Pancreas (tissue), 10 donors: Measurements from ENCODE around the gene POLR1E. TPM values are rescaled to one million over a fixed set of nuclear protein-coding genes. Genes with fewer than 3 reads are reported as not detected.
A peak's percentile ranks its signal among the peaks of the same experiment; 100 is the strongest.
"Not testable (repeated sequence)": the region's sequence is repeated elsewhere in the genome, so short reads cannot be mapped to it uniquely, and the experiment has no call there.

Experiments used
- ATAC-seq, 4 donors: fragments of 200-7000 bp; cut with Tn5 transposase; one replicate each; pipeline versions ENCODE4 v1.8.0 to v1.9.1; 2020; ENCODE audit warnings: mild to moderate bottlenecking in 4 of 4, moderate library complexity in 4 of 4
- DNase-seq, 6 donors: peaks; one replicate each; pipeline ENCODE4 v3.0.0-alpha.2; 2020
- FAIRE-seq: peaks from 2 replicates; lab custom pipeline; 2012; peaks lifted over from hg19 to GRCh38; lab: Jason Lieb, UNC
- H3K27ac ChIP-seq, 4 donors: fragments of 200-600 bp; sonication (generic); 1 replicate in 3 of 4; 2 replicates in 1 of 4; pipeline versions ENCODE4 v1.5.0 to v1.8.0; 2020
- H3K27me3 ChIP-seq, 4 donors: fragments of 200-600 bp; one replicate each; pipeline ENCODE4 v1.8.0; 2021
- H3K36me3 ChIP-seq, 3 donors: fragments of 200-600 bp; sonication (generic) in 1 of 3; one replicate each; pipeline versions ENCODE4 v1.5.0 to v1.8.0; 2020 to 2021
- H3K4me1 ChIP-seq, 3 donors: fragments of 200-600 bp; one replicate each; pipeline ENCODE4 v1.8.0; 2021
- H3K4me3 ChIP-seq, 4 donors: fragments of 200-600 bp; sonication (generic) in 2 of 4; one replicate each; pipeline versions ENCODE4 v1.5.0 to v1.8.0; 2020 to 2021
- H3K9me3 ChIP-seq, 4 donors: fragments of 200-600 bp; one replicate each; pipeline ENCODE4 v1.8.0; 2021
- WGBS, 2 donors: extraction: QIAGEN DNeasy Blood & Tissue Kit; methylation state at CpG; one replicate each; pipeline ENCODE4 v1.1.7; 2013; 5-methylcytosine and 5-hydroxymethylcytosine counted together
- intact Hi-C, 3 donors: fragments of 100-400 bp; cut with DNase I; formaldehyde crosslinking; loops; one replicate each; pipeline versions ENCODE4 v1.11.1 to v1.14.2; 2022
- polyA plus RNA-seq, 2 donors: library from polyadenylated mRNA; stranded (reverse); fragments of 200-250 nt; gene quantifications; one replicate each; pipeline ENCODE4 v1.2.3, GENCODE V29; 2013
- total RNA-seq, 6 donors: library from RNA; stranded (reverse); fragmentation: NEBNext Ultra II Directional in 4 of 6; extraction: Animal tissue kit (Norgen Biotek cat#: 25700) in 4 of 6; gene quantifications; one replicate each; pipeline versions ENCODE4 v1.2.1 to v1.2.4, GENCODE V29; 2021 to 2023
- TF ChIP-seq, protein P1 (sequence below), 4 donors: fragments of 200-600 bp; sonication (generic) in 3 of 4; IDR thresholded peaks; one replicate each; pipeline versions ENCODE4 v1.5.0 to v1.8.0; 2021; ENCODE audit warnings: antibody characterized with exemption in 4 of 4
- donor health status: healthy with polysubstance abuse.
- donor health status: DM: no; HTN: no; CAD: no; lungs with moderate emphysema.
- donor health status: DM: no; HTN: no; CAD: no.
- donor health status: control.
- donor health status: control.
- donor health status: Bipolar disorder and iron deficiency.
- donor health status: DM: yes; HTN: yes; CAD: no.
- donor health status: DM: no; HTN: no; CAD: no.
- donor health status: DM: no; HTN: no; CAD: no.
- donor health status: DM: yes; HTN: yes; CAD: no.

Gene POLR1E
- total and polyA plus RNA-seq, 8 donors, result 11.9 to 30.1 (median 17.1) TPM

DNA sequence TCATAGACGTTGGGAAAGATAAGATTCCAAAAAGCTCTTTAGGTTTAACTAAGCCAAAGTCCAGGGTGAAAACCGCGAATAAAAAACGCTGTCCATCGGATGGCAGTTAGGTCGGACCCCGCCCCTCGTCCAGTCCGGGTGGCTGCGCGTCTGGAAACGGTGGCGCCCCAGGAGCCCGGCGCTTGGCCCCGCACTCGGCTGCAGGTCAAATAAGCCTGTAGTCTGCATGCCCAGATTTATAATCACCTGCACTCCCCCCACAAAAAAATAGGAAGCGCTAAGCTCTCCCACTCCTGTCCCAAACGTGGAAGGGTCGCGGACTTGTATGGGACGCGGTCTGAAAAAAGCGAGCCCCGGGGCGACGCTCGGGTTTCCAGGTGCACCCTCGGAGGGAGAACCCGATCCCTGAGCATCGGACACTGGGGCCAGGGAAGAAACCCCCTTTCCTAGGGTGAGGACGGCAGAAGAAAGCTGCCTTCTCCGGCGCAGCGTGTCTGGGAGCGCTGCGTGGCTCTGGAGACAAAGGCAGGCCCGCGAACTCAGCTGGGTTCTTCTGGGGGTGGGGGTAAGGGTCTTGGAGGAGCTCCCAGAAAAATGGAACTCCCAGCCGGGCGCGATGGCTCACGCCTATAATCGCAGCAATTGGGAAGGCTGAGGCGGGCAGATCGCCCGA lies 19.6 kb upstream of the POLR1E start:
- 0 to 1% methylated on average over 47 of the region's 47 CpGs for WGBS, 2 donors
- TF ChIP-seq, protein P1, sequence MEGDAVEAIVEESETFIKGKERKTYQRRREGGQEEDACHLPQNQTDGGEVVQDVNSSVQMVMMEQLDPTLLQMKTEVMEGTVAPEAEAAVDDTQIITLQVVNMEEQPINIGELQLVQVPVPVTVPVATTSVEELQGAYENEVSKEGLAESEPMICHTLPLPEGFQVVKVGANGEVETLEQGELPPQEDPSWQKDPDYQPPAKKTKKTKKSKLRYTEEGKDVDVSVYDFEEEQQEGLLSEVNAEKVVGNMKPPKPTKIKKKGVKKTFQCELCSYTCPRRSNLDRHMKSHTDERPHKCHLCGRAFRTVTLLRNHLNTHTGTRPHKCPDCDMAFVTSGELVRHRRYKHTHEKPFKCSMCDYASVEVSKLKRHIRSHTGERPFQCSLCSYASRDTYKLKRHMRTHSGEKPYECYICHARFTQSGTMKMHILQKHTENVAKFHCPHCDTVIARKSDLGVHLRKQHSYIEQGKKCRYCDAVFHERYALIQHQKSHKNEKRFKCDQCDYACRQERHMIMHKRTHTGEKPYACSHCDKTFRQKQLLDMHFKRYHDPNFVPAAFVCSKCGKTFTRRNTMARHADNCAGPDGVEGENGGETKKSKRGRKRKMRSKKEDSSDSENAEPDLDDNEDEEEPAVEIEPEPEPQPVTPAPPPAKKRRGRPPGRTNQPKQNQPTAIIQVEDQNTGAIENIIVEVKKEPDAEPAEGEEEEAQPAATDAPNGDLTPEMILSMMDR (IDR thresholded peaks at IDR 0.05), result no peak
- Histone ChIP-seq H3K4me3 (peak overlapping the region; percentile 41 to 94 (median 52)), H3K27me3 (no peaks in the 10 kb centered on the region), H3K9me3 (no peaks in the 10 kb centered on the region), H3K36me3 (no peaks in the 10 kb centered on the region), H3K4me1 (peaks cover 14 to 20% (median 18%) of the 10 kb centered on the region in 3 donors), H3K27ac (peak overlapping the region; percentile 89 to 96 (median 92))
- FAIRE-seq, result no peak
- peak; percentile 73 to 90 (median 80) for DNase-seq
- peak; percentile 18 to 53 (median 34) for ATAC-seq
- intact Hi-C loops, result no loop called here

DNA sequence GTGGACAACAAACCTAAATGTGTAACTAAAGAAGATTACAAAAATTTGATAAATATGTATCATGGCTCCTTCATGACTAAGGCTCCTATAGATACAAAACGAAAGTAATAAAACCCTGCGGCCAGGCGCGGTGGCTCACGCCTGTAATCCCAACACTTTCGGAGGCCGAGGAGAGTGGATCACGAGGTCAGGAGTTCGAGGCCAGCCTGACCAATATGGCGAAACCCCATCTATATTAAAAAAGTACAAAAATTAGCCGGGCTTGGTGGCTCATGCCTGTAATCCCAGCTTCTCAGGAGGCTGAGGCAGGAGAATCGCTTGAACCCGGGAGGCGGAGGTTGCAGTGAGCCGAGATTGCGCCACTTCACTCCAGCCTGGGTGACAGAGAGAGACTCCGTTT lies 18.2 kb upstream of the POLR1E start:
- H3K9me3 ChIP-seq, intact Hi-C loops, ATAC-seq, H3K4me3 ChIP-seq, FAIRE-seq, H3K27me3 ChIP-seq, H3K36me3 ChIP-seq, H3K27ac ChIP-seq, DNase-seq: not testable (repeated sequence)
- WGBS, 2 donors, result 95 to 96% methylated on average over 17 of the region's 17 CpGs
- peaks cover 14 to 18% (median 17%) of the 10 kb centered on the region in 3 donors for H3K4me1 ChIP-seq

DNA sequence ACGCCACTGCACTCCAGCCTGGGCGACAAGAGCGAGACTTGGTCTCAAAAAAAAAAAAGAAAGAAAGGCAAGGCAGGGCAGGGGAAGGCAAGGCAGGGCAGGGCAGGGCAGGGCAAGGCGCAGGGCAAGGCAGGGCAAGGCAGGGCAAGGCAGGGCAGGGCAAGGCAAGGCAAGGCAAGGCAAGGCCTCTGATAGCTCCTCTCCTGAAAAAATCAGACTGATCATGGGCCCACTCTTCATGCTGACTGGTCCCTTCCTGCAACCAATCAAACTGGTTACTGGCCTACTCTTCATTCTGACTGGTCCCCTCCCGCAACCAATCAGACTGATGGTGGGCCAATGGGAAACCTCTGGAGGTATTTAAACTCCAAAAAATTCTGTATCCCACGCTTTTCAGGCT lies 17.1 kb upstream of the POLR1E start:
- H3K4me3 ChIP-seq, result no peak overlapping the region
- no peak for FAIRE-seq
- no peaks in the 10 kb centered on the region for H3K36me3 ChIP-seq
- intact Hi-C loops, result no loop called here
- DNase-seq, result no peak
- no peaks in the 10 kb centered on the region for H3K9me3 ChIP-seq
- no peak for ATAC-seq
- WGBS, 2 donors, result 94 to 95% methylated on average over 3 to 6 of the region's 6 CpGs
- H3K4me1 ChIP-seq, result peaks cover 6 to 10% (median 7%) of the 10 kb centered on the region in 3 donors
- H3K27me3 ChIP-seq, result no peaks in the 10 kb centered on the region
- TF ChIP-seq, protein P1 (IDR thresholded peaks at IDR 0.05), result no peak
- H3K27ac ChIP-seq, result no peak overlapping the region

DNA sequence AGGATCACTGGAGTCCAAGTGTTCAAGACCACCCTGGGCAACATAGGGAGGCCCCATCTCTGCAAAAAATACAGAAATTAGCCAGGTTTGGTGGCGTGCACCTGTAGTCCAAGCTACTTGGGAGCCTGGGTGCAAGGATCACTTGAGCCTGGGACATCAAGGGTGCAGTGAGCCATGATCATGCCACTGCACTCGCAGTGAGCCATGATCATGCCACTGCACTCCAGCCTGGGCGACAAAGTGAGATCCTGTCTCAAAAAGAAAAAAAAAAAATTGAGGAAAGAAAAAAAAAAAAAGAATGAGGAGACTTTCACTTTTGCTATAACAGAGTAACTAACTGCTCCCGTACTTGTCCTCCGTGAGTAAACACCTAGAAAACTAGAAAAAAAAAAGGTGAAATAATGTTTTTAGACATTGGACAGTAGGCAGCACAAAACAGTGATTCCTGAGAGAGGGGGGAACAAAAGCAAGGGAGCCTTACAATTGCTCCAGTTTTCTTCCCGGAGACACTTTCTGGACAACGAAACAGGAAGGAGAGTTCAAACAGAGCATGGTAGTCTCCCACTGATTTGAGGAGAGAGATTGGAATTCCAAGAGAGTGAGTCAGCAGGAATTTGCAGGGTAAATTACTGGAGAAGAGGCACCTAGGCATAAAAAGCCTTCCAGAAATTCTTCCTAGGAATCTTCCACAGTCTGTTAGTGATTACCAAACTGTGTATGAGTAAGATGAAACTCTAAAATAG lies 13.6 kb upstream of the POLR1E start:
- no peak for FAIRE-seq
- H3K4me3 ChIP-seq, result peak overlapping the region in 3 of 4 donors; percentile 8 to 44 (median 19)
- no peaks in the 10 kb centered on the region for H3K36me3 ChIP-seq

GRCh38 chr9:37473982-37474381 lies 11.8 kb upstream of the POLR1E start:
- FAIRE-seq, H3K27me3 ChIP-seq, H3K27ac ChIP-seq, ATAC-seq, H3K36me3 ChIP-seq, H3K4me3 ChIP-seq, H3K9me3 ChIP-seq, DNase-seq, H3K4me1 ChIP-seq, intact Hi-C loops: not testable (repeated sequence)
- 59 to 63% methylated on average over 6 of the region's 6 CpGs for WGBS, 2 donors

More for the DNA sequence above, 13.6 kb upstream of the POLR1E start:
- 15 to 16% methylated on average over 7 of the region's 7 CpGs for WGBS, 2 donors
- no peak for DNase-seq
- peaks cover 0 to 5% (median 0%) of the 10 kb centered on the region in 3 donors for H3K4me1 ChIP-seq
- no peaks in the 10 kb centered on the region for H3K9me3 ChIP-seq
- peak overlapping the region; percentile 15 to 74 (median 52) for H3K27ac ChIP-seq
- H3K27me3 ChIP-seq, result no peaks in the 10 kb centered on the region
- ATAC-seq, result peak; percentile 53 to 86 (median 78)
- TF ChIP-seq, protein P1 (IDR thresholded peaks at IDR 0.05), result no peak
- intact Hi-C loops, result no loop called here
